HG02763 (cell line): ENCODE measurements around the gene REELD1.

Experiments used
- ATAC-seq: cut with Tn5 transposase; IDR thresholded peaks from one replicate; pipeline ENCODE4 v1.9.1; 2021; ENCODE audit warnings: mild to moderate bottlenecking, moderate library complexity; ENCODE audit not compliant: unreplicated experiment

The REELD1 gene

DNA sequence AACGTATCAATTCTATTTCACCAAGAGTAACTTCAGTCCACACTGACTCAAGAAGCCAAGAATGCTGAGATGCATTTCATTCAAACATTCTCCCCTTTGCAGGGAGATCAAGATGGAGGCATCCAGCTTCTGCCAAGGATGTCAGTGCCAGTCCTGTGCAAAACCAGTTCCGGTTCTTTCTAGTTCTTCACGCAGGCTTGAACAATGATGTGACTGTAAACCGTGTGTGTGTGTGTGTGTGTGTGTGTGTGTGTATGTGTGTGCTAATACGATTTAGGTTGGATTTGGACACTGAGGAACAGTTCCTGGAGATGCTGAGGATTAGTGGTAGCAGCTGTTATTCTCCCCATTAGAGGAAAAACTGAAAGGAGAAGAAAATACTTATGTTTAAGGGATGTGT, at the start of gene REELD1:
Gene REELD1, plus strand, starts transcription at position 301 of the 400 bp plus-strand sequence. CDS start 2,415 bp downstream, outside the sequence.
- ATAC-seq, result no peak

- ATAC-seq, result no peak
Observed at GRCh38 chr4:146165221-146165620, 49.1 kb upstream of the REELD1 start.

DNA sequence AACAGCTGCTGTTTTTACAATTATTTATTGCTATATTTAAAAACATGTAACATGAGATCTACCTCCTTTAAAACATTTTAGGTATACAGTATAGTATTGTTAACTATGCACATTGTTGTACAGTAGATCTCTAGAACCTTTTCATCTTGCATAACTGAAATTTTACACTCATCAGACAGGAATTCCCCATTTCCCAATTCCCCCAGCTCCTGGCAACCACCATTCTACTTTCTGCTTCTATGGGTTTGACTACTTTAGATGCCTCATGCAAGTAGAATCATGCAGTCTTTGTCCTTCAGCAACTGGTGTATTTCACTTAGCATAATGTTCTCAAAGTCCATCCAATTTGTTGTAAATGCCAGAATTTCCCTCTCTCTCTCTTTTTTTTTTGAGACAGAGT, 48.5 kb upstream of the REELD1 start:
- ATAC-seq, result no peak

DNA sequence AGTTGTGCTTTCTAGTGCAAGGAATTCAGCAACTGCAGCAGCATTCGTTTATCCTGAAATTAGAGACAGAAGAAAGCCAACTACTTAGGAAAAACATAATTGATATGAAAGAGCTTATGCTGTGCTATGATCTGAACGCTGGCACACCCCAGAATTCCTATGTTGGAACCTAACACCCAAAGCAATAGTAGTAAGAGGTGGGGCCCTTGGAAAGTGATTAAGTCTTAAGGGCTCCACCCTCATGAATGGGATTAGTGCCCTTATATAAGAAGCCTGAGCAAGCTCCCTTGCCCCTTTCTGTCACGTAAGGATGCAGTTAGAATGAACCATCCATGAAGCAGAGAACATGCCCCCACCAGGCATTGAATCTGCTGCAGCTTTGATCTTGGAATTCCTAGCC, 44.2 kb upstream of the REELD1 start:
- ATAC-seq, result no peak

- peak; percentile 94 for ATAC-seq
Observed at GRCh38 chr4:146175541-146176453, 38.5 kb upstream of the REELD1 start, which contains the start of gene LSM6. LSM6 (plus strand) TSS chr4:146175718; CDS start chr4:146182922, 7,204 bp downstream.

- ATAC-seq, result no peak
Observed at GRCh38 chr4:146176891-146177290, 37.4 kb upstream of the REELD1 start.

GRCh38 chr4:146178126-146178525, 36.2 kb upstream of the REELD1 start:
- ATAC-seq, result no peak

GRCh38 chr4:146179784-146180370, 34.5 kb upstream of the REELD1 start:
- ATAC-seq, result no peak

GRCh38 chr4:146182443-146182842, 31.9 kb upstream of the REELD1 start:
- no peak for ATAC-seq

- ATAC-seq, result no peak
Observed at GRCh38 chr4:146183209-146183608, 31.1 kb upstream of the REELD1 start.

GRCh38 chr4:146186041-146186440, 28.3 kb upstream of the REELD1 start:
- no peak for ATAC-seq

- ATAC-seq, result no peak
Observed at GRCh38 chr4:146186596-146186995, 27.7 kb upstream of the REELD1 start.

GRCh38 chr4:146190456-146190855, 23.9 kb upstream of the REELD1 start:
- ATAC-seq, result no peak

GRCh38 chr4:146191766-146192458, 22.4 kb upstream of the REELD1 start:
- no peak for ATAC-seq

GRCh38 chr4:146193628-146194027, 20.7 kb upstream of the REELD1 start:
- ATAC-seq, result no peak

DNA sequence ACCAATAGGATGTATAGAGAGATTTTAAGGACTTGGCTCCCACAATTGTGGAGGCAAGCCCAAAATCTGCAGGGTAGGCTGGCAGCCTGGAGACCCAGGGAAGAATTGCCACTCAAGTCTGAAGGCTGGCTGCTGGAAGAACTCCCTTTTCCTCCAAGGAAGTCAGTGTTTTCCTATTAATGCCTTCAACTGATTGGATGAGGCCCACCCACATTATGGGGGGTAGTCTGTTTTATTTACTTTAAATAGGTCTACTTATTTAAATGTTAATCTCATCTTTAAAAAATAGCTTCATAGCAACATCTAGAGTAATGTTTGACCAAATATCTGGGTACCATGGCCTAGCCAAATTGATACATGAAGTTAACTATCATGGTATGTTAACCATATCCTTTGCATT, 20.1 kb upstream of the REELD1 start:
- no peak for ATAC-seq

DNA sequence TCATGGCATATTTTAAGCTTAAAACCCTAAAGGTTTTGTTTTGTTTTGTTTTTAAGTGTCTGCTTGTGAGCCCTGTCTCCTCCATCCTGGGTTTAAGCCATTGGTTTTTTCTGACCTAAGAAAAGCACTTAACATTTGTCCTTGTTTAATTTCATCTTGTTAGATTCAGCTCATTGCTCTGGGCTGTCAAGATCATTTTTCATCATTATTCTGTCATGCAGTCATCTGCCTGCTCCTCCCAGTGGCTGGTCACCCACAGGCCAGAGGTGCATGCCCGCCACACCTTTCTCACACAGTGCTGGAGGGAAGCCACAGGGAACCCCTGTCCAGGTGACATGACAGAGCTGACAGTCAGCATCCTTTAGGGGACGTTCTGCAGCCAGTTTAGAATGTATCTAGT, 11.7 kb upstream of the REELD1 start:
- ATAC-seq, result no peak

GRCh38 chr4:146207410-146207809, 6.9 kb upstream of the REELD1 start:
- ATAC-seq, result no peak

GRCh38 chr4:146210890-146211289, 3.4 kb upstream of the REELD1 start:
- ATAC-seq, result no peak

DNA sequence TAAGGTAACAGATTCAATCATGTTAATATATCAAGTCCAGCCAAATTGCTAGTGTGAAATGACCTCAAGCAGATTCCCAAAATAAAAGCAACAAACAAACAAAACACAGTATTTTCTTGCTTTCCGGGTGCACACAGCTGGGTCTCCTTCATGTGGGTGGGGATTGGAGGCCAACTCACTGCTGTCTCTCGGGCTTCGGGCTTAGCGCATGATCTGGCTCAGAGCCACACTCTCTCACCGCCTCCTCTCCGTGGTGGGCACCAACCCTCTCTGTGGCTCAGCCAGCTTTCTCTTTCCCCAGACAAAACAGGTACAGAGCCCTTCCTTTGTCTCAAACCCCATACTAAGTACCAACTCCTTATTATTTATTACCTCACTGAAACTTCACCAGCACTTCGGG, 2.9 kb upstream of the REELD1 start:
- ATAC-seq, result no peak

GRCh38 chr4:146212781-146213180, 1.6 kb upstream of the REELD1 start:
- ATAC-seq, result no peak

GRCh38 chr4:146222313-146222712, 8.0 kb downstream of the REELD1 start:
- no peak for ATAC-seq
